HS-5 (cell line): ENCODE data around the gene PTPRD.

Source experiments
- DNase-seq: peaks from one replicate; pipeline ENCODE4 v3.0.0-alpha.2; 2012; ENCODE audit warnings: low read depth

Gene PTPRD

GRCh38 chr9:8680157-8680556 is 1932.6 kb downstream of the PTPRD start:
- no peak for DNase-seq

- no peak for DNase-seq
Observed at GRCh38 chr9:8679371-8679822, 1933.4 kb downstream of the PTPRD start.

GRCh38 chr9:8677741-8678140 is 1935.1 kb downstream of the PTPRD start:
- no peak for DNase-seq

- no peak for DNase-seq
Observed at GRCh38 chr9:8674536-8674935, 1938.3 kb downstream of the PTPRD start.

- no peak for DNase-seq
Observed at GRCh38 chr9:8673830-8674229, 1939.0 kb downstream of the PTPRD start.

- no peak for DNase-seq
Observed at GRCh38 chr9:8670751-8671150, 1942.1 kb downstream of the PTPRD start.

GRCh38 chr9:8668751-8669150 is 1944.1 kb downstream of the PTPRD start:
- DNase-seq = no peak

GRCh38 chr9:8668231-8668630 is 1944.6 kb downstream of the PTPRD start:
- DNase-seq = no peak

GRCh38 chr9:8666060-8666459 is 1946.7 kb downstream of the PTPRD start:
- DNase-seq = no peak

- DNase-seq = no peak
Observed at GRCh38 chr9:8660383-8660782, 1952.4 kb downstream of the PTPRD start.

- DNase-seq = no peak
Observed at GRCh38 chr9:8659108-8659507, 1953.7 kb downstream of the PTPRD start.

- no peak for DNase-seq
Observed at GRCh38 chr9:8655071-8655470, 1957.7 kb downstream of the PTPRD start.

GRCh38 chr9:8653855-8654254 is 1958.9 kb downstream of the PTPRD start:
- no peak for DNase-seq

- no peak for DNase-seq
Observed at GRCh38 chr9:8653111-8653510, 1959.7 kb downstream of the PTPRD start.

GRCh38 chr9:8652255-8652654 is 1960.5 kb downstream of the PTPRD start:
- DNase-seq = no peak

- no peak for DNase-seq
Observed at GRCh38 chr9:8651846-8652215, 1961.0 kb downstream of the PTPRD start.

GRCh38 chr9:8651070-8651845 is 1961.5 kb downstream of the PTPRD start:
- no peak for DNase-seq

GRCh38 chr9:8649807-8650206 is 1963.0 kb downstream of the PTPRD start:
- DNase-seq = no peak

- no peak for DNase-seq
Observed at GRCh38 chr9:8649160-8649559, 1963.6 kb downstream of the PTPRD start.

- DNase-seq = peak; percentile 37
Observed at GRCh38 chr9:8648271-8648845, 1964.4 kb downstream of the PTPRD start.

GRCh38 chr9:8647824-8648223 is 1965.0 kb downstream of the PTPRD start:
- DNase-seq = no peak

- DNase-seq = no peak
Observed at GRCh38 chr9:8644571-8644970, 1968.2 kb downstream of the PTPRD start.

GRCh38 chr9:8643896-8644295 is 1968.9 kb downstream of the PTPRD start:
- DNase-seq = no peak

- no peak for DNase-seq
Observed at GRCh38 chr9:8643464-8643863, 1969.3 kb downstream of the PTPRD start.
